ENCODE results near the gene SEPTIN6. TPM values are rescaled to one million over a fixed set of nuclear protein-coding genes. Genes with fewer than 3 reads are reported as not detected.

The SEPTIN6 gene
- total RNA-seq, 1 donor from 2014 or later = 29.1 TPM

GRCh38 chrX:119690921-119691716 is 1.8 kb downstream of the SEPTIN6 start:
- Mint-ChIP-seq H3K4me1 (ENCODE audit: low read depth) (peaks cover 31% of the 10 kb centered on the region), H3K27me3 (ENCODE audit: low read depth) (no peaks in the 10 kb centered on the region), H3K27ac (ENCODE audit: unreplicated experiment) (peak overlapping the region; percentile 57), H3K9me3 (ENCODE audit: low read depth) (peaks cover 2% of the 10 kb centered on the region), H3K4me3 (ENCODE audit: unreplicated experiment) (peak overlapping the region; percentile 84), H3K36me3 (ENCODE audit: low read depth) (no peaks in the 10 kb centered on the region)
- no peak for TF ChIP-seq CTCF (IDR thresholded peaks at IDR 0.05)
- DNase-seq (ENCODE audit: low spot score) = no peak

- Mint-ChIP-seq H3K27ac (ENCODE audit: unreplicated experiment) (no peak overlapping the region), H3K4me3 (ENCODE audit: unreplicated experiment) (no peak overlapping the region), H3K27me3 (ENCODE audit: low read depth) (no peaks in the 10 kb centered on the region), H3K4me1 (ENCODE audit: low read depth) (peaks cover 45% of the 10 kb centered on the region), H3K9me3 (ENCODE audit: low read depth) (no peaks in the 10 kb centered on the region), H3K36me3 (ENCODE audit: low read depth) (no peaks in the 10 kb centered on the region)
- DNase-seq (ENCODE audit: low spot score) = no peak
- no peak for TF ChIP-seq CTCF (IDR thresholded peaks at IDR 0.05)
Measured at GRCh38 chrX:119688911-119689321, 4.1 kb downstream of the SEPTIN6 start.

GRCh38 chrX:119687661-119688413 is 5.1 kb downstream of the SEPTIN6 start:
- Mint-ChIP-seq H3K27ac (ENCODE audit: unreplicated experiment) (no peak overlapping the region), H3K36me3 (ENCODE audit: low read depth) (no peaks in the 10 kb centered on the region), H3K4me1 (ENCODE audit: low read depth) (peaks cover 45% of the 10 kb centered on the region), H3K27me3 (ENCODE audit: low read depth) (no peaks in the 10 kb centered on the region), H3K4me3 (ENCODE audit: unreplicated experiment) (no peak overlapping the region), H3K9me3 (ENCODE audit: low read depth) (no peaks in the 10 kb centered on the region)
- TF ChIP-seq CTCF (IDR thresholded peaks at IDR 0.05) = no peak
- DNase-seq (ENCODE audit: low spot score) = no peak

GRCh38 chrX:119686087-119686691 is 6.8 kb downstream of the SEPTIN6 start:
- no peaks in the 10 kb centered on the region for H3K9me3 Mint-ChIP-seq (ENCODE audit: low read depth)
- H3K4me1 Mint-ChIP-seq (ENCODE audit: low read depth) = peaks cover 38% of the 10 kb centered on the region
- TF ChIP-seq CTCF (IDR thresholded peaks at IDR 0.05) = no peak
- H3K27me3 Mint-ChIP-seq (ENCODE audit: low read depth) = no peaks in the 10 kb centered on the region
- no peaks in the 10 kb centered on the region for H3K36me3 Mint-ChIP-seq (ENCODE audit: low read depth)
- no peak for DNase-seq (ENCODE audit: low spot score)
- H3K27ac Mint-ChIP-seq (ENCODE audit: unreplicated experiment) = peak overlapping the region; percentile 90
- H3K4me3 Mint-ChIP-seq (ENCODE audit: unreplicated experiment) = peak overlapping the region; percentile 38
